Mammary epithelial cell (primary cell): Measurements from ENCODE around the gene SNX22.

Source experiments
- CTCF ChIP-seq, 2 donors: IDR thresholded peaks in 1 of 2; conservative IDR thresholded peaks in 1 of 2; 2 replicates each; pipeline ENCODE4 v1.5.1; 2011 to 2012; ENCODE audit warnings: inconsistent platforms in 2 of 2, low read length in 2 of 2, mild to moderate bottlenecking in 2 of 2, control low read depth in 1 of 2, low read depth in 1 of 2; ENCODE audit not compliant: insufficient read depth in 1 of 2; ENCODE audit errors: extremely low read depth in 1 of 2
- EZH2 ChIP-seq: IDR thresholded peaks from 2 replicates; pipeline ENCODE4 v1.6.1; 2012; ENCODE audit warnings: low read length, inconsistent platforms, borderline replicate concordance

- TF ChIP-seq EZH2 = no peak
- TF ChIP-seq CTCF (conservative IDR thresholded peaks at IDR 0.05 in 1 of 2, IDR thresholded peaks at IDR 0.05 in 1 of 2; ENCODE audit: extremely low read depth in 1 of 2, insufficient read depth in 1 of 2, low read depth in 1 of 2, low read length in 2 of 2) = no peak
These were observed 5.3 kb downstream of the SNX22 start for GRCh38 chr15:64156652-64157331.
